Adrenal gland (tissue), 12 donors: ENCODE measurements around the gene ALPG. TPM values are rescaled to one million over a fixed set of nuclear protein-coding genes. Genes with fewer than 3 reads are reported as not detected.

Experiments
- DNase-seq, 7 donors: peaks; one replicate each; pipeline ENCODE4 v3.0.0-alpha.2; 2019 to 2020
- H3K27ac ChIP-seq, 5 donors: fragments of 200-600 bp; sonication (generic) in 4 of 5; 1 replicate in 3 of 5; 2 replicates in 2 of 5; pipeline versions ENCODE4 v1.5.1 to v1.8.0; 2016 to 2020; ENCODE audit warnings: mild to moderate bottlenecking in 1 of 5
- H3K27me3 ChIP-seq: fragments of 200-600 bp; 2 replicates; pipeline ENCODE4 v1.8.0; 2021
- H3K36me3 ChIP-seq, 2 donors: fragments of 200-600 bp; replicated peaks in 1 of 2; 1 replicate in 1 of 2; 2 replicates in 1 of 2; pipeline versions ENCODE4 v1.5.1 to v1.8.0; 2018 to 2022
- H3K4me1 ChIP-seq, 2 donors: fragments of 200-600 bp; replicated peaks in 1 of 2; 1 replicate in 1 of 2; 2 replicates in 1 of 2; pipeline versions ENCODE4 v1.5.1 to v1.8.0; 2018 to 2021
- H3K4me3 ChIP-seq, 4 donors: fragments of 200-600 bp; sonication (generic) in 3 of 4; one replicate each; pipeline ENCODE4 v1.5.1; 2016 to 2018
- H3K9me3 ChIP-seq, 3 donors: fragments of 200-600 bp; sonication (generic) in 1 of 3; replicated peaks in 1 of 3; 1 replicate in 2 of 3; 2 replicates in 1 of 3; pipeline versions ENCODE4 v1.5.1 to v1.8.0; 2016 to 2021
- POLR2A ChIP-seq, 2 donors: fragments of 450-650 bp; IDR thresholded peaks; one replicate each; pipeline ENCODE4 v1.6.1; 2017; ENCODE audit warnings: antibody characterized with exemption in 2 of 2, mild to moderate bottlenecking in 2 of 2, moderate library complexity in 1 of 2
- WGBS, 4 donors: extraction: QIAGEN DNeasy Blood & Tissue Kit in 2 of 4; methylation state at CpG; one replicate each; pipeline versions ENCODE4 v1.1.5 to v1.1.7; 2013 to 2017; 5-methylcytosine and 5-hydroxymethylcytosine counted together
- intact Hi-C, 2 donors: fragments of 100-400 bp; cut with DNase I; formaldehyde crosslinking; loops; one replicate each; pipeline versions ENCODE4 v1.14.1 to v1.15.0; 2022 to 2023
- polyA plus RNA-seq, 3 donors: library from polyadenylated mRNA; stranded (reverse); fragments of 200-250 nt in 2 of 3; fragments of 350-450 nt in 1 of 3; fragmentation: Illumina TruSeq in 1 of 3; extraction: RNeasy Lipid Tissue Mini Kit (QIAGEN cat#74804) in 1 of 3; gene quantifications; one replicate each; pipeline ENCODE4 v1.2.3, GENCODE V29; 2013 to 2014
- total RNA-seq, 9 donors: library from RNA; depleted of rRNA in 4 of 9; stranded (reverse); fragments of >200 nt in 4 of 9; fragments of 120-200 nt in 1 of 9; fragmentation: NEBNext Ultra II Directional in 1 of 9; extraction: Animal tissue kit (Norgen Biotek cat#: 25700) in 1 of 9; gene quantifications; one replicate each; pipeline versions ENCODE4 v1.1.0 to v1.2.4, GENCODE V29; 2013 to 2023
- TF ChIP-seq, protein P1 (sequence below), 6 experiments: fragments of 450-650 bp in 4 of 6; fragments of 200-600 bp in 2 of 6; sonication (generic) in 1 of 6; IDR thresholded peaks; 1 replicate in 5 of 6; 2 replicates in 1 of 6; pipeline versions ENCODE4 v1.5.1 to v1.8.0; 2016 to 2021; ENCODE audit warnings: antibody characterized with exemption in 6 of 6, mild to moderate bottlenecking in 2 of 6, moderate library complexity in 1 of 6
- donor health status: healthy with polysubstance abuse.
- donor health status: Bipolar disorder and iron deficiency.
- donor health status: DM: yes; HTN: yes; CAD: no.
- donor health status: DM: no; HTN: no; CAD: no.
- donor health status: DM: no; HTN: no; CAD: no.
- donor health status: DM: yes; HTN: yes; CAD: no.

Gene ALPG
- total and polyA plus RNA-seq, 12 donors = not detected

DNA sequence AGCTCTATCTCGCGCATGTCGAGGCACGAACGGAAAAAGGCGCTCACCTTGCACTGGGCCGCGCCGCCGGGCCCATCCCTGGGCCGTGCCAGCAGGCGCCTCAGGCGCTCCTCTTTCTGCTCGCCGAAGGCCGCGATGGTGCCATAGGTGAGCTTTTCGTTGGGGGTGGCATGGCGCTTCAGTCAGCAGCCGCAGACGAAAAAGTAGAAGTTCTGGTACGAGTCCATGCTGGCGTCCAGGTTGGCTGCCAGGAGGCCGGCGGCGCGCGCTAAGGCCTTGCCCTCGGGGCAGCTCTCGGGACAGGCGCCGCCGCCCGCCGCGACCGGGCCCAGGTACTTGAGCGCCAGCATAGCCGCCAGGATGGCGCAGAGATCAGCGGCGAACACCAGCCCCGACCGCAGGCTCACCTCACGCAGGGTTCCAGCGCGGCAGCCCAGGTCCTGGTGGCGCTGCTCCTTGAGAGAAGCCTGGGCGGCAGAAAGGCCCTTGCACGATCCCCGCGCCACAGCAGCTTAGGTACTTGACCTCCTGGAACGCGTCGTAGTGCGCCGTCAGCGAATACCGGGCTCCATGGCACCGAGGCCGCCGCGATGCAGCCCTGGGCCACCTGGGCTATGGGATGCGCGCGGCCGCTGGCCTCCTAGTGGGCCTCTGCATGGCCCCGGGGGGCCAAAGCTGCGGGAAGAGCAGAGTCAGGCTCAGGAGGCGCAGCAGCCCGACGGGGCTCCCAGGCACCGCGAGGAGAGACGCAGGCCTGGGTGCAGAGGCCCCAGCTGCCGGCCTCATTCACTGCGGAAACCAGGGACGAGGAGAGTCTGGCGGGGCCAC, 12.8 kb downstream of the ALPG start:
- H3K4me1 ChIP-seq = peaks cover 0 to 19% of the 10 kb centered on the region in 2 donors
- H3K27ac ChIP-seq = no peak overlapping the region
- 5 to 8% (median 6%) methylated on average over 12 to 79 of the region's 79 CpGs for WGBS, 4 donors
- H3K27me3 ChIP-seq = peaks cover 52% of the 10 kb centered on the region
- no peaks in the 10 kb centered on the region for H3K36me3 ChIP-seq
- intact Hi-C loops = no loop called here
- no peak for DNase-seq
- no peaks in the 10 kb centered on the region for H3K9me3 ChIP-seq
- peak overlapping the region in 1 of 4 donors; percentile 50 for H3K4me3 ChIP-seq
- TF ChIP-seq, protein P1, sequence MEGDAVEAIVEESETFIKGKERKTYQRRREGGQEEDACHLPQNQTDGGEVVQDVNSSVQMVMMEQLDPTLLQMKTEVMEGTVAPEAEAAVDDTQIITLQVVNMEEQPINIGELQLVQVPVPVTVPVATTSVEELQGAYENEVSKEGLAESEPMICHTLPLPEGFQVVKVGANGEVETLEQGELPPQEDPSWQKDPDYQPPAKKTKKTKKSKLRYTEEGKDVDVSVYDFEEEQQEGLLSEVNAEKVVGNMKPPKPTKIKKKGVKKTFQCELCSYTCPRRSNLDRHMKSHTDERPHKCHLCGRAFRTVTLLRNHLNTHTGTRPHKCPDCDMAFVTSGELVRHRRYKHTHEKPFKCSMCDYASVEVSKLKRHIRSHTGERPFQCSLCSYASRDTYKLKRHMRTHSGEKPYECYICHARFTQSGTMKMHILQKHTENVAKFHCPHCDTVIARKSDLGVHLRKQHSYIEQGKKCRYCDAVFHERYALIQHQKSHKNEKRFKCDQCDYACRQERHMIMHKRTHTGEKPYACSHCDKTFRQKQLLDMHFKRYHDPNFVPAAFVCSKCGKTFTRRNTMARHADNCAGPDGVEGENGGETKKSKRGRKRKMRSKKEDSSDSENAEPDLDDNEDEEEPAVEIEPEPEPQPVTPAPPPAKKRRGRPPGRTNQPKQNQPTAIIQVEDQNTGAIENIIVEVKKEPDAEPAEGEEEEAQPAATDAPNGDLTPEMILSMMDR (IDR thresholded peaks at IDR 0.05) = no peak
- TF ChIP-seq POLR2A (IDR thresholded peaks at IDR 0.05) = no peak

DNA sequence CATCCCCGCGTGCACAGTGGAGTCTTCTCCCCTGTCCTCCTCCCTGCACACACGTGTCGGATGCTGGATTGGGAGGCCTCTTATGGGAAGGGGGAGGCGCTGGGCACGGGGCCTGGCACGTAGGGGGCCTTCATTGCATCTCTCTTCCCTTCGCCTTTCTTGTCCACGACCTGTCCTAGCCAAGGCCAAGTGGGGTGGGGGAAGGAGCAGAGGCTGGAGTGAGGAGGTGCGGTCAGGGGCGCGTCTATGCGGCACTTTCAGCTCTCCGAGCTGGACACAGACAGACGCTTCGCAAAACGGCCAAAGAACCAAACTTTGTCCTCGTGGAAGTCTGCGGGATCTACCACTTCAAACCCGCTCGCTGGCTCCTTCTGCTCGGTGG, 13.4 kb downstream of the ALPG start:
- no peak for DNase-seq
- Histone ChIP-seq H3K27me3 (peaks cover 52% of the 10 kb centered on the region), H3K4me3 (no peak overlapping the region), H3K4me1 (peaks cover 0 to 19% of the 10 kb centered on the region in 2 donors), H3K36me3 (no peaks in the 10 kb centered on the region), H3K9me3 (no peaks in the 10 kb centered on the region), H3K27ac (no peak overlapping the region)
- WGBS, 4 donors = 7 to 11% (median 8%) methylated on average over 19 to 22 of the region's 22 CpGs; no CpG with 5 or more reads in 1 of the 4 donors
- intact Hi-C loops = no loop called here
- no peak for TF ChIP-seq POLR2A (IDR thresholded peaks at IDR 0.05)
- TF ChIP-seq, protein P1 (IDR thresholded peaks at IDR 0.05) = no peak

DNA sequence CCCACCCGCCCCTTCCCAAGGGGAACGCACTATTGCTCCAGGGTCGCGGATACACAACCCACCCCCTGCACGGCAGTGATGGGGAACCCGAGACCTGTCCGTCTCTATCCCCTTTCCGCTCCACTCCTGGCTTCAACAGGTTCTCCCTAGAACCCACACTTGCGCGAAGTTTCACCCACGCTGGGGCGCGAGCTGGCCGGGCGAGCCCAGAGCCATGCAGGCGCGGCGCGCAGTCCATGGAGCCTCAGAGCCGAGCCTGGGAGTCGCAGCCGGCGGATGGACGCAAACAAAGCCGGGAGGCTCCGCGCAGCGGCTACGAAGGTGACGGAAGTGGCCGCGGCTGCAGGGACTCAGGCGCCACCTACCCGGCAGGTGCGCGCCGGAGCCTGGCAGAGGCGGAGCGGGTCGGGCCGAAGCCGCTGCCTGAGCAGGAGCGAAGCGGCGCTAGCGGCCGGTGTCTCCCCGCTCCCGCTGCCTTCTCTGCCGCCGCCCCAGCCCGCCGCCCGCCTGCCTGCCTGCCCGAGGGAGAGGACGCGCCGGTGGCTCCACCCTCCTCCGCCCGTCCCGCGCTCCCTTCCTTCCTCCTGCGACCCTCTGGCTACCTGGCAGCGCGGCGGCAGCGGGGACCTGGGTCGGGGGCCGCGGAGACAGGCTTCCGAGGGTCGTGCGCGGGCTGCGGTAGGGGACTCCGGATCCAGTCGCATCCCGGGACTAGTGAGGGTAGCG, 14.0 kb downstream of the ALPG start:
- H3K9me3 ChIP-seq = no peaks in the 10 kb centered on the region
- no peaks in the 10 kb centered on the region for H3K36me3 ChIP-seq
- intact Hi-C loops = no loop called here
- H3K4me3 ChIP-seq = no peak overlapping the region
- peaks cover 52% of the 10 kb centered on the region for H3K27me3 ChIP-seq
- peak in 2 of 7 donors; percentile 13 to 14 for DNase-seq
- 1 to 9% (median 2%) methylated on average over 14 to 79 of the region's 79 CpGs for WGBS, 4 donors
- no peak overlapping the region for H3K27ac ChIP-seq
- peaks cover 0 to 19% of the 10 kb centered on the region in 2 donors for H3K4me1 ChIP-seq
- TF ChIP-seq POLR2A (IDR thresholded peaks at IDR 0.05) = no peak
- TF ChIP-seq, protein P1 (IDR thresholded peaks at IDR 0.05) = no peak

DNA sequence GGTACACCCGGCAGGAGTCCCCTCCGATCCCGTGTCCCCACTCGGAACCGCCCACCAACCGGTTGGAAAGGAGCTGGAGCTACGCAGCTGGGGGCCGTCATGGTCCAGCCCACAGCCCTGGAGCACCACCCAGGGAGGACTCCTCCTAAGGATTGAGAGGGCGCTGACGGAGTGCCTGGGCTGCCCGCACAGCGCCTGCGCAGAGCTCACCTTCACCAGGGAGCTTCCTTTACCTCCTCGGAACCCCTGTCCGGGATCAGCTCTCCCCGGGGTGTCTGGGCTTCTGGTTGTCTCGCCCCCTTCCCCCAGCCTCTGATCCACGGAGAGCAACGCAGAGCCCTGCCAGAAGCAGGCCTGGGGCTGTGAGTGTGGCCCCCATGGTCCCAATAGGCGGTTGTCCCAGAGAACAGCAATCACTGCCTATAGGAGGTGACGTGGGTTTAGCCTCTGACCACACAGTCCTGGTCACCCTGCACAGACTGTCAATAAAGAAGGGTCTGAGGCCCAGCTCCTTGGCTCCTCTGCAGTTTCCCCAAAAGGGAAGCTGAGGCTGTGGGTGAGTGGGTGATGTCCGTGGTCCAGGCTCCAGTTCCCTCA, 14.6 kb downstream of the ALPG start:
- Histone ChIP-seq H3K27me3 (peaks cover 45% of the 10 kb centered on the region), H3K4me3 (no peak overlapping the region), H3K27ac (no peak overlapping the region), H3K36me3 (no peaks in the 10 kb centered on the region), H3K9me3 (no peaks in the 10 kb centered on the region), H3K4me1 (peaks cover 0 to 19% of the 10 kb centered on the region in 2 donors)
- peak in 1 of 7 donors; percentile 4 for DNase-seq
- 19 to 56% (median 25%) methylated on average over 7 to 22 of the region's 22 CpGs for WGBS, 4 donors
- no peak for TF ChIP-seq POLR2A (IDR thresholded peaks at IDR 0.05)
- TF ChIP-seq, protein P1 (IDR thresholded peaks at IDR 0.05) = no peak
- intact Hi-C loops = no loop called here
